Panc1 (cell line): ENCODE data around the gene COL4A4.

ENCODE experiments used
- POLR2AphosphoS5 ChIP-seq: IDR thresholded peaks from 2 replicates; pipeline ENCODE4 v1.6.1; 2012; ENCODE audit warnings: mild to moderate bottlenecking, low read depth, low read length, moderate library complexity
- TF ChIP-seq, protein P1 (sequence below): fragments of 450-650 bp; IDR thresholded peaks from 2 replicates; pipeline ENCODE4 v1.5.1; 2017; ENCODE audit warnings: mild to moderate bottlenecking
- TF ChIP-seq, protein P2 (sequence below), 2 experiments: IDR thresholded peaks; 2 replicates each; pipeline ENCODE4 v1.6.1; 2011 to 2012; ENCODE audit warnings: low read depth in 2 of 2, control low read depth in 1 of 2, low read length in 1 of 2, mild to moderate bottlenecking in 1 of 2, moderate library complexity in 1 of 2; ENCODE audit not compliant: insufficient read depth in 1 of 2

DNA sequence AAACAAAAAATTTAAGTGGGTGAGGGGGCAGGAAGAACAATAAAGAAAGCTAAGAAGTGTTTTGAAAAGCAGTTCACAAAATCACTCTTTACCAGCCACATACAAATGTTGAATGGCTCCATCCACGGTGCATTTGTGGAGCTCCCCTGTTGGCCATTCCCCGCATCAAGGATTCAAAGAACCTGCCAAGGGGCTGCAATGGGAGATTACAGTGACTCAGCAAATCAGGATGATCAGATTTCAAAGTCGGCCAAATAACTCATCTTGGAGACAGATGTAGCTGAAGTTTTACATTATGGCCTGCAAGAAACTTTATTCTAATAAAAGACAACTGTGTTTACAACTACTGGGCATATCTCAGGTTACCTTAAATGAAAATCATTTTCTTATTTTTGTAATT lies 27.4 kb upstream of the COL4A4 start:
- TF ChIP-seq, protein P1, sequence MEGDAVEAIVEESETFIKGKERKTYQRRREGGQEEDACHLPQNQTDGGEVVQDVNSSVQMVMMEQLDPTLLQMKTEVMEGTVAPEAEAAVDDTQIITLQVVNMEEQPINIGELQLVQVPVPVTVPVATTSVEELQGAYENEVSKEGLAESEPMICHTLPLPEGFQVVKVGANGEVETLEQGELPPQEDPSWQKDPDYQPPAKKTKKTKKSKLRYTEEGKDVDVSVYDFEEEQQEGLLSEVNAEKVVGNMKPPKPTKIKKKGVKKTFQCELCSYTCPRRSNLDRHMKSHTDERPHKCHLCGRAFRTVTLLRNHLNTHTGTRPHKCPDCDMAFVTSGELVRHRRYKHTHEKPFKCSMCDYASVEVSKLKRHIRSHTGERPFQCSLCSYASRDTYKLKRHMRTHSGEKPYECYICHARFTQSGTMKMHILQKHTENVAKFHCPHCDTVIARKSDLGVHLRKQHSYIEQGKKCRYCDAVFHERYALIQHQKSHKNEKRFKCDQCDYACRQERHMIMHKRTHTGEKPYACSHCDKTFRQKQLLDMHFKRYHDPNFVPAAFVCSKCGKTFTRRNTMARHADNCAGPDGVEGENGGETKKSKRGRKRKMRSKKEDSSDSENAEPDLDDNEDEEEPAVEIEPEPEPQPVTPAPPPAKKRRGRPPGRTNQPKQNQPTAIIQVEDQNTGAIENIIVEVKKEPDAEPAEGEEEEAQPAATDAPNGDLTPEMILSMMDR = no peak
- no peak for TF ChIP-seq POLR2AphosphoS5
- TF ChIP-seq, protein P2, sequence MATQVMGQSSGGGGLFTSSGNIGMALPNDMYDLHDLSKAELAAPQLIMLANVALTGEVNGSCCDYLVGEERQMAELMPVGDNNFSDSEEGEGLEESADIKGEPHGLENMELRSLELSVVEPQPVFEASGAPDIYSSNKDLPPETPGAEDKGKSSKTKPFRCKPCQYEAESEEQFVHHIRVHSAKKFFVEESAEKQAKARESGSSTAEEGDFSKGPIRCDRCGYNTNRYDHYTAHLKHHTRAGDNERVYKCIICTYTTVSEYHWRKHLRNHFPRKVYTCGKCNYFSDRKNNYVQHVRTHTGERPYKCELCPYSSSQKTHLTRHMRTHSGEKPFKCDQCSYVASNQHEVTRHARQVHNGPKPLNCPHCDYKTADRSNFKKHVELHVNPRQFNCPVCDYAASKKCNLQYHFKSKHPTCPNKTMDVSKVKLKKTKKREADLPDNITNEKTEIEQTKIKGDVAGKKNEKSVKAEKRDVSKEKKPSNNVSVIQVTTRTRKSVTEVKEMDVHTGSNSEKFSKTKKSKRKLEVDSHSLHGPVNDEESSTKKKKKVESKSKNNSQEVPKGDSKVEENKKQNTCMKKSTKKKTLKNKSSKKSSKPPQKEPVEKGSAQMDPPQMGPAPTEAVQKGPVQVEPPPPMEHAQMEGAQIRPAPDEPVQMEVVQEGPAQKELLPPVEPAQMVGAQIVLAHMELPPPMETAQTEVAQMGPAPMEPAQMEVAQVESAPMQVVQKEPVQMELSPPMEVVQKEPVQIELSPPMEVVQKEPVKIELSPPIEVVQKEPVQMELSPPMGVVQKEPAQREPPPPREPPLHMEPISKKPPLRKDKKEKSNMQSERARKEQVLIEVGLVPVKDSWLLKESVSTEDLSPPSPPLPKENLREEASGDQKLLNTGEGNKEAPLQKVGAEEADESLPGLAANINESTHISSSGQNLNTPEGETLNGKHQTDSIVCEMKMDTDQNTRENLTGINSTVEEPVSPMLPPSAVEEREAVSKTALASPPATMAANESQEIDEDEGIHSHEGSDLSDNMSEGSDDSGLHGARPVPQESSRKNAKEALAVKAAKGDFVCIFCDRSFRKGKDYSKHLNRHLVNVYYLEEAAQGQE (IDR thresholded peaks at IDR 0.05; ENCODE audit: insufficient read depth in 1 of 2, low read depth in 2 of 2, low read length in 1 of 2) = no peak
